Stimulated activated CD4-positive, alpha-beta T cell treated with anti-CD3 and anti-CD28 coated beads, Interleukin-4, amount 100 ng/mL, for 48 hours (primary cell): Measurements from ENCODE around the gene GATAD2A.
A peak's percentile ranks its signal among the peaks of the same experiment; 100 is the strongest.

Source experiments
- DNase-seq, 2 donors: peaks; one replicate each; pipeline ENCODE4 v3.0.0-alpha.2; 2020; ENCODE audit warnings: low read depth in 2 of 2

The GATAD2A gene

DNA sequence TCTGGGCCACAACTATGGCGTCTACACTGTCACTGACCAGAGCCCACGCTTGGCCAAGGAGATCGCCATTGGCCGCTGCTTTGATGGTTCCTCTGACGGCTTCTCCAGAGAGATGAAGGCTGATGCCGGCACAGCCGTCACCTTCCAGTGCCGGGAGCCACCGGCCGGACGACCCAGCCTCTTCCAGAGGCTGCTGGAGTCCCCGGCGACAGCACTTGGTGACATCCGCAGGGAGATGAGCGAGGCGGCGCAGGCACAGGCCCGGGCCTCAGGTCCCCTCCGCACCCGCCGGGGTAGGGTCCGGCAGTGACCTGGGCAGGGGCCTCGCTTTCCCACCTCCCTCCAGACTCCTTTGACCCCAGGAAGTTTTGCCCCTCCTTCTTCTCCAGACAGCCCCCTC, 140.2 kb downstream of the GATAD2A start:
- DNase-seq: no peak

DNA sequence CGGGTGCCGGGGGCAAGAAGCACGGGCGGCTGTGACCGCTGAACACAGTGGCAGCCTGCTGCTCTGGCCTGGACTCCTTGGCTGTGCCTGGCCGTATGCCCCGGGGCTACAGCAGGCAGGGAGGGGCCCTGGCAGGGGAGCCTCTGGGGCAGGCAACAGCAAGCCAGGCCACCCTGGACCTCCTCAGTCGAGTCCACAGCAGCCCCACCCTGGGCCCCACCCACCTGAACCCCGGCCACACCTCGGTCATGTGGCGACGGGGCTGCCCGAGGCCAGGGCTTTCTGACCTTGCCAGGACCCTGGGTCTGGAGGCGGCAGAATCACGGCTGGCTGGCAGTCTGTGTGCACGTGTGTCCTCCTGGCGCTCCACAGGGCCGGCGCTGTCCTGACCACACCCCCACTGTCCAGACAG, 141.3 kb downstream of the GATAD2A start:
- DNase-seq: no peak

DNA sequence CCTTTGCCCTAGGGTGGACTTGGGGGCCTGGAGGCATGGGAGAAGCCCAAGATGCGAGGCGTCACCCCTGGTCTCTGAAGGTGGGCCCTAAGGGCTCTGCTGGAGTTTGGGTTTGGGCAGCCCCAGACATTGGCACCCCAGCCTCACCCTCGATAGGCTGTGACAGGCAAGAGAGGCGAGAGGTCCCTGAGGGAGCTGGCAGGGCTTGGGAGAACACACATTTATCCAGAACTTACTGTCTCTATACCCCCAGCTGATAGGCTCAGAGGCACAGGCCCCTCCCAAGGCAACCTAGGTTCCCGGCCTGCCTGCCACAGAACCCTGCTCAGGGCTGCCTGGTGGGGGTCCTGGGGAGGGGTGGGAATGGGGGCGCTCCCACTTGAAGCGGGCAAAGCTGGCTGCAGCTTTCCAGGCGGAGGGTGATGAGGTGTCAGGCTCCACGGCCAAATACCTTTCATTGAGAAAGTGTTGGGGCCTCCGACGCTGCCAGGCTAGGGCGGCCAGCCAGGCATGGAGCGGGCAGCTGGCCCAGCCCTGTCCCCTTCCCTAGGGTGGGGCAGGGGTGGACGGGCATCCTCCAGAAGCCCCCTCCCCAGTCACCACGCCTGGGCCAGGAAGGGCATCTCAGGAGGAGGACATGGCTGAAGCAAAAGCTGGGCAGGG, 142.3 kb downstream of the GATAD2A start:
- DNase-seq: no peak

DNA sequence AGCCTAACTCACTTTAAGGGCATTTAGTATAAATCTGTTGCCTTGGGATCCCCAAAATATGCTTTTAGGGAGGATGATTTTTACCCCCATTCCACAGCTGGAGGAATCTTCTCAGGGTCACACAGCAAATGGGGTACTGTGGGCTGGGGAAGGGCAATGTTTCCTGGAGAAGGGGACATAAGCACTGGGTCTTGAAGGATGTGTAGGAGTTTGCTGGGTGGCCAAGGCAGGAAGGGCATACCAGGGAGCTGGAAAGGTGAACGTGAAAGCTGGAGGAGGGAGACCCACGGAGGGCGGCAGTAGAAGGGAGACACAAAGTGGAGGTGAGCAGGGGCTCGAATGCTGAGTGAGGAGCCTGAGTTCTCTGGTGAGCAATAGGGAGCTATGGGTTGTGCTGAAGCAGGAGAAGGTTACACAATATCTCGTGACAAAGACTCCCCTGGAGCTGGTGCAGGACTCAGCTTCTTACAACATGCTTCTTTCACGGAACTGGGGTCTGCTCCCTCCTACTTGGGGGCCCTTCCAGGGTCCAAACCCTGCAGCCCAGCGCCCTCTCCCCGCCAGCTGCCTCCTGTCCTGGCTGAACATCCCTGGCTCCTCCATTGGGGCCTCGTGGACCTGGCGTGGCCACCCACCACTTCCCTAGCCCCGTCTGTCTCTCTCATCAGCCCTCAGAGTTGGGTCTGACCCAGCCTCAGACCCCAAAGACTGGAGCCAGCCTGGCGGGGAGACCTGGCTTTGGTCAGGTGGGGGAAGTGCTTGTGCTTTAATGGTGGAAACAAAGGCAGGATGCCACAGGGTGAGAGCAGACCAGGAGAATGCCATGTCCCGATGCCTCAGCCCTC, 143.7 kb downstream of the GATAD2A start:
- DNase-seq: no peak

DNA sequence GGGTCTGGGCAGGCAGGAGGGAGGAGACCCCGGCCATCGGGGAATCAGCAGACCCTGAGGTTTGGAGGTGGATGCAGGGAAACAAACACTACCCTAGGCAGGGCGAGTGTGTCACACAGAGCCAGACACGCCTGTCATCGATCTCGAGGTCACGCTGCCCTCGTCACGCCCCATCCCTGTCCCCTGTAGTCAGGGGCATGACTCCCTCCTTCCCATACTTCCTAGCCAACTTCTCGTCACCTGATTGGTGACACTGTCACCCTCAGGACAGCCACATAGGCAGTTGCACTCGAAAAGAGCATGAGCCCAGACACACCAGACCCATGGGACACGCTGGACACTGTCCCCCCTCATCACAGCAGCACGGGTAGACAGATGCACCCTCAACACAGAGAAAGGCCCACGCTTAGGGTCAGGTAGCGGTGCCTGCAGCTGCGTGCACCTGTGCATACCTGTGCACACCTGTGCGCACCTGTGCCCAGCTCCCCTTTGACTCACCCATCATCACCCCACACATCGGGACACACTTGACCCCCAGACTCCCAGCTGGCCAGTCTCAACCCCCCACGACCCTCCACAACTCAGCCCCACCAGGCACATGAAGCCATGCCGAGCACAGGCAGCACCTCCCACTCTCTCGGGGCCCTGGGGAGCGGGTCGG, 144.5 kb downstream of the GATAD2A start:
- DNase-seq: no peak

DNA sequence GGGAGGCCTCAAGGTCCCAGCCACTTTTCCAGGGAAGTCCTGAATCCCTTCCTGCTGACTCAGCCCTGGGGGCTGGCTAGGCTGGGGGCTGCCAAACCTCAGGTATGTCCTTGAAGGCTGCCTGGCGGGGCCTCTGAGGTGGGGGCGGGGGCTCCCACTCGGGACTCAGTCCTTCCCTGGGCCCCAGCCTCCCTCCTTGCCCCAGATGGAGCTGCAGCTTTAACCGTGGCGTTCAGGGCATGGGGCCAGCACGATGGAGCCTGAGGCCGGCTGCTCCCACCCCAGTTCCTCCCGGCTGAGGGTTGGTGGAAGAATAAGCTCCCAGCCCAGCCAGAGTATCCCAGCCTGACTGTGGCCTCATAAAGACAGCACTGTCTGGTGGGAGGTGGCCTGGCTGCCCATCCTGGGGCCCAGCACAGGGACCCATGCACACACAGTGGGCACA, 145.0 kb downstream of the GATAD2A start:
- DNase-seq: no peak

DNA sequence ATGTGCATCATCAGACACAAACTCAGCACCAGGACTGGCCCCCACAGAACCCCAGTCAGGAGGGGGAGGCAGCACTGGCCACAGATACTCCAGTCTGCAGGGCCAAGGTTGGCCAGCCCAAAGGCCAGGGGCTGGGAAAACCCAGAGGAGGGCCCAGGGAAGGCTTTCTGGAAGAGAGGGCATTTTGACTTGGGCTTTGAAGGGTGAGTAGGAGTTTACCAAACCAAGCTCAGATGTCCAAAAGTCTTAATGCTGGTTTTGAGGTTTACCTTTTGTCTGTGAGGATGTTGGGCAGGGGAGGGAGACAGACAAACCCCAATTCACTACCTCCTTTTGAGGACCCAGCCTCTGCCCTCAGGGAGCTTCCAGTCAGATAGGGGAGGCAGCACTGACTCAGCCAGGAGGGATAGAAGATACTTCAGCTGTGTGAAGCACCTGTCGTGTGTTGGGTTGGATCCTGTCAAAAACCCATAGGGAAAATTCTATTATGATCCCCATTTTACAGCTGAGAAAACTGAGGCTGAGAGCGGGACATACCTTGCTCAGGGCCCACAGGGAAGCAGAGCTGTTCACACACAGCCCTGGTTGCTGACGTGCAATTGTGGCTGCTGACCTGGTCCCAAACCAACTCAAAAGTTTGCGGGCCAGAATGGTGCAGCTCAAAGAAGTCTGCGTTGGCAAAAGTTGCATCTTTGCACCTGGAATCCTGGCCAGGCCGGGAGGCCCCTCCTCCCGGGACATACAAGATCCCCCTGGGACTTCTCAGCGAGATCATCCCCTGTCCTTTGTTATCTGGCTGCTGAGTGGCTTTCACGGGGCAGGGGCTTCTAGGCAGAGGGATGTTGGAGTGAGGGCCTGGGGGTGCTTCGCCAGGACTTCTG, 145.7 kb downstream of the GATAD2A start:
- DNase-seq: no peak

DNA sequence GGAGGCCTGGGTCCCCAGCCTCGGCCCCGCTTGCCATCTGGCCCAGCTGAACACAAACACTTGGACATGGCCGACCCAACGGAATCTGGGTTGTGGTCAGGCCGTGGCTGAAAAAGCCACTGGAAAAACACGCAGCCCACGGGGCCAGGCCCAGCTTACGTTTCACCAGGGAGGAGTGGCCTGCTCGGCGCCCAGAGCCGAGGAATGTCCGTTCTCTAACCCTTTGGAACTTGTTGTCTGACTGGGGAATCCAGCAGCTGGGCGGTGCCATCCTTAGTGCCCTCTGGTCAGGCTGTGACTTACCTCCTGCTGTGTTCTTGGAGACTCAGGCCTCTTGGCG, 146.3 kb downstream of the GATAD2A start:
- no peak for DNase-seq

DNA sequence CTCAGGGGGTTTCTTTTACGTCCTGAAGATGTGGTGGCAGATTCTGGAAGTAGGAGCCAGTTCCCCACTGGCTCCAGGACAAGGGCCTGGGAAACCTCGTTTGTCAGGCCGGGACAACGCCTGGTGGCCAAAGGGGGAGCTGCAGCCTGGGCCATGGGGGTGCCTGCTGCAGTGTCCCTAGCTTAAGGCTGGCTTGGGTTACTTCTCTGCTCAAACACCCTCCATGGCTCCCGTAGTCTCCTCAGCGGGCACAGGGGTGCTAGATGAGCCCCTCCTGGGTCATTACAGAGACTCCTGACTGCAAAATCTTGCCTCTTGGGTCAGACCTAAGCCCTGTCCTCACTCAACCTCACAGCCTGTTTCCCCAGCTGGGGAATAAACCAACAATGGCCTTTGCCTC, 147.3 kb downstream of the GATAD2A start:
- no peak for DNase-seq

DNA sequence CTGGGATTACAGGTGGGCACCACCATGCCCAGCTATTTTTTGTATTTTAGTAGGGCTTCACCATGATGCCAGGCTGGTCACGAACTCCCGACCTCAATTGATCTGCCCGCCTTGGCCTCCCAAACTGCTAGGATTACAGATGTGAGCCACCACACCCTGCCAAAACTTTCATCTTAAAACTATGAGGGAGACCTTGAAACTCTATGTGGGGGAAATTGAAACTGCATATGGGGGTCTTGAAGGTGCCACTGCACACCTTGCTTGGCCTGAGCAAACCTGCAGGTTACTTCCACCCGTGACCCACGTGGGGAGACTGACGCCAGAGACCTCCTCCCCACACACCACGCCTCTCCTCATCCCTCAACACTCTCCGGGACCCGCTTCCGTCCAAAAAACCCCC, 148.2 kb downstream of the GATAD2A start:
- DNase-seq: no peak

DNA sequence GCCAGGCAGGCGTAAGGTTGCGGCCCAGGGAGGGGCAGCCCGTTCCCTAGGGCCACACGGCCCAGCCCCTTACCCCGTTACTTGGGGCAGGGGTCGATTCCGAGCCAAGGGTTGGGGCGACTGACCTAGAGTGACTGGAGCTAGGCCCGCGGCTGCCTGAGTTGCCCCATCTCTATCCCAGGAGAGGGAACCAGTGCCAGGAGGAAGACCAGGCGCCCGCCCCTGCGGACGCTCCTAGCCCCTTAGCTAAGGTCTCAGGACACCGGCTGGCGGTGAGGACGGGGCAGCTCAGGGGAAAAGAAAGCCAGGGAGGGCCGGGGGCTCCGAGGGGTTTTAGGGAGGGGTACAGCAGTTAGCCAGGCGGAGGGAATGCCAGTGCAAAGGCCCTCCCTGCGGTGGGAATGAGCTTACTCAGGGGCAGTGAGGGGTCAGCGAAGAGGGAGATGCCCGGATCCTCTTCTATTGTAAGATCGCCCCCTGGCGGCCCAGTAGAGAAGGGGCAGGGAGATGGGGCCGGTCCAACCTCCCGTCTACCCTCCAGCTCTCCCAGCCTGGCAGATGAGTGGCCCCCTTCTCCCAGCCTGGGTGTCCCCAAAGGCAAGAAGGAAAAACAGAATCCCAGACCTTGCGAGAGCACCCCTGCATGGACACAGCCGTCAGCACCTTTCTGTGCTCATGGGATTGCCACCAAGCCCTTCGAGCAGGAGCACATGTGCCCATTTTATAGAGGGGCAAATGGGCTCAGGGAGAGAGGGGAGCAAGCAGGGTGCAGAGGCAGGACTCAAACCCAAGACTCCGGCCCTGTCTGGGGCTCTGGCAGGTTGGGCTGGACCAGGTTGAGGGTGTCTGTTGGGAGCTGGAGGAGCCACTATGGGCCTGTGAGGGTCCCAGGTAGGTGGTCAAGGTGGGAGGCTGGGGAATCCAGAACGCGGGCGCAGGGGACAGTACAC, 148.9 kb downstream of the GATAD2A start:
- peak; percentile 56 to 71 for DNase-seq

DNA sequence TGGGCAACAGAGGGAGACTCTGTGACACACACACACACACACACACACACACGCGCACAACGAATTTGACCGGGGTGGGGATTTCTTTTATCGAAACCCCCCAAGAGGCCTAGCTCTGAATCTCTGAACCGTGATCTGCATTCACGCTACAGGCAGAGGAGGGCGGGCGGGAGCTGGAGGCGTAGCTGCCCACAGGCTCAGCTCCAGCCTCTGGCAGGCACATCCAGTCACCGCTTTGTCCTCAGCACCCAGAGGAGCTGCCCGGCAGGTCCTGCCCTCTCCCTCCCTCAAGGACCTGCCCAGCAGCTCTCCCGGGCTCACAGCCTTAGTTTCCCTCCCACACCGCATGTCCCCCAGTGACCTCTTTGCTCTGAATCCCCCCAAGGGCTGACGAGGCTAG, 152.6 kb downstream of the GATAD2A start:
- DNase-seq: no peak
